HepG2 (cell line): Measurements from ENCODE around the gene MVK.

Experiments used
- FOXK2 ChIP-seq: fragments of 450-650 bp; IDR thresholded peaks from 2 replicates; pipeline ENCODE4 v1.6.1; 2016
- GPN1 ChIP-seq: sonication (generic); formaldehyde crosslinking; IDR thresholded peaks from 2 replicates; pipeline ENCODE4 v1.5.1; 2020; ENCODE audit warnings: missing genetic modification reagents, borderline replicate concordance
- NCOA5 ChIP-seq: sonication (generic); formaldehyde crosslinking; IDR thresholded peaks from 2 replicates; pipeline ENCODE4 v1.4.0; 2020; ENCODE audit warnings: missing genetic modification reagents
- ZNF30 ChIP-seq: sonication (generic); formaldehyde crosslinking; IDR thresholded peaks from 2 replicates; pipeline ENCODE4 v1.5.0; 2020; ENCODE audit warnings: mild to moderate bottlenecking, missing genetic modification reagents
- ZNF550 ChIP-seq: sonication (generic); formaldehyde crosslinking; IDR thresholded peaks from 2 replicates; pipeline ENCODE4 v1.4.0; 2020; ENCODE audit warnings: mild to moderate bottlenecking, missing genetic modification reagents, borderline replicate concordance
- TF ChIP-seq, protein P1 (sequence below): sonication (generic); formaldehyde crosslinking; IDR thresholded peaks from 2 replicates; pipeline ENCODE4 v1.5.0; 2020; ENCODE audit warnings: mild to moderate bottlenecking, missing genetic modification reagents, moderate library complexity

DNA sequence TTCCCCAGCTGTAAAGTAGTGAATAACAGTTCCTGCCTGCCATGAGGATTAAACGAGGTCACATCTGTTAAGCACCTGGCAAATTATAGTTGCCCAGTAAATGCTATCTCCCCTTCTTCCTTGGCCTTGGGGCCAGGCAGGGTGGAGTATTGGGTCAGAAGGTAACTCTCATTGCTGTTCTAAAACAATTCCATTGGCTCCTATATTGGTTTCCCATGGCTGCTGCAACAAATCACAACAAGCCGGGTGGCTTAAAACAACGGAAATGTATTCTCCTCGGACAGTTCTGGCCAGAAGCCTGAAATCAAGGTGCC lies 32.2 kb upstream of the MVK start:
- TF ChIP-seq FOXK2 = no peak
- TF ChIP-seq ZNF550 (CRISPR knock-in tag) = no peak
- no peak for TF ChIP-seq GPN1
- no peak for TF ChIP-seq NCOA5
- TF ChIP-seq, protein P1, sequence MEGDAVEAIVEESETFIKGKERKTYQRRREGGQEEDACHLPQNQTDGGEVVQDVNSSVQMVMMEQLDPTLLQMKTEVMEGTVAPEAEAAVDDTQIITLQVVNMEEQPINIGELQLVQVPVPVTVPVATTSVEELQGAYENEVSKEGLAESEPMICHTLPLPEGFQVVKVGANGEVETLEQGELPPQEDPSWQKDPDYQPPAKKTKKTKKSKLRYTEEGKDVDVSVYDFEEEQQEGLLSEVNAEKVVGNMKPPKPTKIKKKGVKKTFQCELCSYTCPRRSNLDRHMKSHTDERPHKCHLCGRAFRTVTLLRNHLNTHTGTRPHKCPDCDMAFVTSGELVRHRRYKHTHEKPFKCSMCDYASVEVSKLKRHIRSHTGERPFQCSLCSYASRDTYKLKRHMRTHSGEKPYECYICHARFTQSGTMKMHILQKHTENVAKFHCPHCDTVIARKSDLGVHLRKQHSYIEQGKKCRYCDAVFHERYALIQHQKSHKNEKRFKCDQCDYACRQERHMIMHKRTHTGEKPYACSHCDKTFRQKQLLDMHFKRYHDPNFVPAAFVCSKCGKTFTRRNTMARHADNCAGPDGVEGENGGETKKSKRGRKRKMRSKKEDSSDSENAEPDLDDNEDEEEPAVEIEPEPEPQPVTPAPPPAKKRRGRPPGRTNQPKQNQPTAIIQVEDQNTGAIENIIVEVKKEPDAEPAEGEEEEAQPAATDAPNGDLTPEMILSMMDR (CRISPR knock-in tag) = no peak
- TF ChIP-seq ZNF30 (CRISPR knock-in tag) = no peak
